ENCODE results near the gene ARHGAP8.

Gene ARHGAP8

GRCh38 chr22:44726439-44726838 lies 25.9 kb upstream of the ARHGAP8 start:
- DNase-seq (ENCODE audit: low spot score): no peak

DNA sequence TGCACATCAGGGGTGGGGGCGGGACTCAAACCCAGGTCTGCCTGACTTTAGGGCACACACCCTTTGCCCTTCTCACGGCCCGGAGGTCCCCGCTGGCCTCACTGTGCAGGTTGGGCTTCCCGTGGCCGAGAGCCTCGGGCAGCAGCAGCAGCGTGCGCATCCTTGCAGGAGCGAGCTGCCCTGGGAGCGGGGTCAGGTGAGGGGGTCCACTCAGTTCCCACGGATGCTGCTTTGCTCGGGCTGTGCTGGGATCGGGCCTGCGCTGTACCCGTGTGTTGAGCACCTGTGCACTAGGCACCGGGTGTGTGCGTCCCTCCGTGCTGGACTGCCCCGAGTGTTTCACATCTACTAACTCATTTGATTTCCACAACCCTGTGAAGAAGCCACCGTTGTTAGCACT lies 25.2 kb upstream of the ARHGAP8 start:
- DNase-seq (ENCODE audit: low spot score): no peak

GRCh38 chr22:44727709-44728108 lies 24.7 kb upstream of the ARHGAP8 start:
- DNase-seq (ENCODE audit: low spot score): no peak

GRCh38 chr22:44728761-44729324 lies 23.5 kb upstream of the ARHGAP8 start:
- DNase-seq (ENCODE audit: low spot score): no peak

- no peak for DNase-seq (ENCODE audit: low spot score)
Measured at GRCh38 chr22:44729391-44730021, 22.9 kb upstream of the ARHGAP8 start.

- DNase-seq (ENCODE audit: low spot score): no peak
Measured at GRCh38 chr22:44730022-44730393, 22.4 kb upstream of the ARHGAP8 start.

- DNase-seq (ENCODE audit: low spot score): no peak
Measured at GRCh38 chr22:44730490-44731356, 21.7 kb upstream of the ARHGAP8 start.

DNA sequence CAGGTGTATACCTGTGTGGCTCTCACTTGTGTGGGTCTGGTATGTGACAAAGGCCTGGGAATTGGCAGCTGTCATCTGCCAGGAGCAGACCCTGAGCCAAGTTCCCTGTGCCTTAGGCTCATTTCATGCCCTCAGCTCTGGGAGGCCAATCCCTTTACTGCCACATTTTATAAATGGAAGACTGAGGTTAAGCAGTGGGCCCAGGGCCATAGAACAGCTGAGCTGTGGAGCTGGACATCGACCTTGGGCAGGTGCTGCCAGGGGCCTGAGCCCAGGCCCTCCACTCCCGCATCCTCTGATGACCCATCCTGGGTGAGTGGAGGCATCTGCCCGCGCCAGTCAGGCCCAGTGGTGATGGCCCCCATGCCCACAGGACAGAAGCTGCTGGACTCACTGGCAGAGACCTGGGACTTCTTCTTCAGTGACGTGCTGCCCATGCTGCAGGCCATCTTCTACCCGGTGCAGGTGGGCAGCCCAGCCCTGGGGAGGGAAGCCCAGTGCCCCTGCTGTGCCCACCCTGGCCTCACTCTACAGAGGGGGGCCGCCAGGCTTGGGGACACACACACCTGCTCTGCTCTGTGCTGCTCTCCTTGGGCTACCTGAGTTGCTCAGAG lies 20.9 kb upstream of the ARHGAP8 start:
- DNase-seq (ENCODE audit: low spot score): no peak

GRCh38 chr22:44732017-44732561 lies 20.3 kb upstream of the ARHGAP8 start:
- DNase-seq (ENCODE audit: low spot score): no peak

GRCh38 chr22:44732661-44733060 lies 19.7 kb upstream of the ARHGAP8 start:
- DNase-seq (ENCODE audit: low spot score): no peak

GRCh38 chr22:44733426-44734106 lies 18.8 kb upstream of the ARHGAP8 start:
- DNase-seq (ENCODE audit: low spot score): no peak

- no peak for DNase-seq (ENCODE audit: low spot score)
Measured at GRCh38 chr22:44734278-44734677, 18.1 kb upstream of the ARHGAP8 start.

DNA sequence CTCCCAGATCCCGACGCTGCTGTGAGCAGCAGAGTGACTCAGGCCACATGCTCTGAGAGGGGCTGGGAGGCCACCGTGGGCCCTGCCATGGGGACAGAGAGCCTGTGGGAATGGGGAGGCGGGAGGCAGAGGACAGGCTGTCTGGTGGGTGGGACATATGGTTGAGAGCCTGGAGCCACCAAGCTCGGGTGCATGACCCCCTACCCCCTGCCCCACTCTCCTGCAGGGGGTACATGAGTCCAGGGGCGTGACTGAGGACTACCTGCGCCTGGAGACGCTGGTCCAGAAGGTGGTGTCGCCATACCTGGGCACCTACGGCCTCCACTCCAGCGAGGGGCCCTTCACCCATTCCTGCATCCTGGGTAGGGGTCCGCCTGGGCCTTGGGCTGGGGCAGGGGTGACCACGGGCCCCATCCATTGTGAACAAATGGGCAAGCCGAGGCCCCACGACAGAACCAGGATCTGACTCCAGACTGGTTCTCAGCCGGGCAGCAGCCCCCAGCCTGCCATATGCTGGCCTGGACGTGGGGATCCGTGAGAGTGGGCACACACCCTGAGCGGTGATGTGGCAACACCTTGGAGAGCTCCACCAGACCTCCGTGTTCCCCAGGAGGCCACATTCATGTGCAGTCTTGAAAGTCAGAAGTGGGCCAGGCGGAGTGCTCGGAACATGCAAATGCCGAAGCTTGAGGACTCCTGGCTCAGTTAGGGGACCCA lies 17.4 kb upstream of the ARHGAP8 start:
- no peak for DNase-seq (ENCODE audit: low spot score)

DNA sequence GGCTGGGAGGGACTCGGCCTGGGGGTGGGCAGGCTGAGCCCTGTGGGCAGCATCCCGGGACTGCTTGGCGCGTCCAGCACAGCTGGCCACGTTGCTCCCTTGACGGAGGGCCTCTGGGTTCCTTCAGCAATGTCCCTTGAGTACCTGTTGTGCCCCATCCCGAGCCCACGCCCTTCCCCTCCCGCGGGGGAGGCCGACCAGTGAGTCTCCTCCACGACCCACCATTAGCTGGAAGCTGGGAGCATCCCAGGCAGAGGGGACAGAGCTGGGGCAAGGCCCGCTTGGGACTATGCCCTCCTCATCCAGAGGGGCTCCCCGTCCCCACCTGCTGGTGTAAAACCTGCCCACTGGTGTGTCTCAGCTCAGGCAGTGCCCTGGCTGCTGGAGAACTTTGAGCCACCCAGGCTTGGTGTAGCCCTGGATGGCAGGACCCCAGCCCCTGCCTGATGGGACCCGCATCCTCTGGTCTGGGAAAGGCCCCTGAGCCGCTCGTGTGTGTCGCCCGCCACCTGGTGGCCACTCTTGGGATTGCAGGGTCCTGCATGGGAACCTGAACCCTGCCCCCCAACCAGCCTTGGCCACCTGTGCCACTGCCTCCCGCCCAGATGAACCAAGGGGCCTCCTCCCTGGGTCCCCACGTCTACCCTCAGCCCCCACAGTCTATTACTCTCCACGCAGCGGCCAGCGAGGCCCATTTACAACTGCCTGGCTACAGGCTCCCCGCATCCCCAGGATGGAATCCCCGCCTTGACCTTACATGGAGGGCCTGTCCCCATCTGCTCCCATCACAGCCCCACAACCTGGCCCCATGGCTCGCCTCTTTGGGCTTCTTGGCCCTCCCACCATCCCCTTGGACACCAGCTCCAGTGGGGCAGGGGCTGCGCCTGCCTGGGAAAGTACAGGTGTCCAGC lies 16.6 kb upstream of the ARHGAP8 start:
- peak; percentile 80 for DNase-seq (ENCODE audit: low spot score)

DNA sequence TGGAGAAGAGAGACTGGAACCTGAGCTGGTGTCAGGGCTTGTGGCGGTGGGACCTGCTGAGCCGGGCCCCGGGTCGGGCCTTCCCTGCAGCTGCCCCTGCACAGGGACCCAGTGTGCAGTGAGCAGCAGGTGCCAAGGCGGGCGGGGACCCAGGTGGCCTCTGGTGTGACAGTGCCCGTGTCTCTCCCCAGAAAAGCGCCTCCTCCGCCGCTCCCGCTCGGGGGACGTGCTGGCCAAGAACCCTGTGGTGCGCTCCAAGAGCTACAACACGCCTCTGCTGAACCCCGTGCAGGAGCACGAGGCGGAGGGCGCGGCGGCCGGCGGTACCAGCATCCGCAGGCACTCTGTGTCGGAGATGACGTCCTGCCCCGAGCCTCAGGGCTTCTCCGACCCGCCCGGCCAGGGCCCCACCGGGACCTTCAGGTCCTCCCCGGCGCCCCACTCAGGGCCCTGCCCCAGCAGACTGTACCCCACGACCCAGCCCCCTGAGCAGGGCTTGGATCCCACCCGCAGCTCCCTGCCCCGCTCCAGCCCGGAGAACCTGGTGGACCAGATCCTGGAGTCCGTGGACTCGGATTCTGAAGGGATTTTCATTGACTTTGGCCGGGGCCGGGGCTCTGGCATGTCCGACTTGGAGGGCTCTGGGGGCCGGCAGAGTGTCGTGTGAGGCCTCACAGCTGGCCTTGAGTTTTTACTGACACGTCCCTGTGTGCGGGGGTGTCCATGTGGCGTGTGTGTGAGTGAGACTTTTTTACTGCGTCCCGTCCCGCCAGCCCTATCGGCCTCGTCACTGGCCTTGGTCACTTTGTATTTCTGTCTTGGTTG lies 15.6 kb upstream of the ARHGAP8 start:
- DNase-seq (ENCODE audit: low spot score): no peak

DNA sequence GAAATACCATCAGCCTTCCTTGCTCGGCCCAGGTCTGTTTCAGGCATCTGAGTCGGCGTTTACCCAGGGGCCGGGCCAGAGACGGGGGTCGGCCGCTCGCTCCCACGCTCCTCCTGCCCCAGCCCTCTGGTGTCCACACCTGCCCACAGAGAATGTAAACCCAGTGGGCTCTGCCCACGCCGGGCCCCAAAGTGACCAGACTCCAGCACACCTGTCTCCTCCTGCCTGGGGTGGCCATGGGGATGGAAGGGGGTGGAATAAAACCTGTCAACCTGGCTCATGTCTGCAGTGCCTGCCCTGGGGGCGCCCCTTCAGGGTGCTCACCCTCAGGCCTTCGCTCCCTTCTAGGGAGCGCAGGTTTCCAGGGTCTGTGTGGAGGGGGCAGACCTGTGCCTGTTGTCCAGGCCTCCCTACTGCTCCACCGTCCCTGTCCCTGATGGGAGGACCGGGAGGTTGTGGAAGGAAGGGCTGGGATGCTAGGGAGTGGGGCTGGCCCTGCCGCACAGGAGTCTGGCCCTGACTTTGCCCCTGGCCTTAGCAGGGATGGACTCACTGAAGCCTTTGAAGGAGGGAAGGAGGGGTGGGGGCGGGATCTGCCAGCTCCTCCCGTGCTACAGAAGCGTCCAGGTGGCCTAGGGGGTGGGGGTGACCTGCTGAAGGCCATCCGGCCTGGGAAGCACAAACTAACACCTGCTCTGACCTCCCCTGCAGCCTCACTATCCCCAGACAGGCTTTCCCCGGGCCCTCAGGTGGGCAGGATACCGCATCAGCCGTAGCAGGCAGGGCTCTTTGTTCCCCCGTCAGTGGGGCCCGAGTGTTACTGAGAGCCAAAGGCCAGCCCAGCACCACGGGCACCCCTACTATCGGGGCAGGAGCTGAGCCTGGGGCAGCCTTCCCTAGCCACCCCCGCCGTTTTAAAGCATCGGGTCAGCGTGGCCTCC lies 14.7 kb upstream of the ARHGAP8 start:
- no peak for DNase-seq (ENCODE audit: low spot score)

DNA sequence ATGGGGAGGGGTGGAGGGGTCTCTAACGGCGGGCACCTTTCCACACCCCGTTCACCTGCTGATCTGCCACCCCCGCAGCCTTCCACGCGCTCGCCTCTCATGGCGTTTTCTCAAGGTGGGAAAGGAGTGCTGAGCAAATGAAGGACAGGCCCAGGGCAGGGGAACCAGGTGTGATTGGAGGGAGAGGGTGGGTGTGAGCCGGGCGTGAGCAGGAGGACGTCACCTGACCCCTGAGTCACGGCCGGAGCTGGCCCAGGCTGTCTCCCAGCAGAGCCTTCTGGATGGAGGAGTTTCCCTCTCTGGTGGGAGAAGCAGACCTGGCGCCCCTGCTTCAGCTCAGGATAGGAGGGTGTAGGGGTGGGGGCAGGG lies 14.0 kb upstream of the ARHGAP8 start:
- no peak for DNase-seq (ENCODE audit: low spot score)

DNA sequence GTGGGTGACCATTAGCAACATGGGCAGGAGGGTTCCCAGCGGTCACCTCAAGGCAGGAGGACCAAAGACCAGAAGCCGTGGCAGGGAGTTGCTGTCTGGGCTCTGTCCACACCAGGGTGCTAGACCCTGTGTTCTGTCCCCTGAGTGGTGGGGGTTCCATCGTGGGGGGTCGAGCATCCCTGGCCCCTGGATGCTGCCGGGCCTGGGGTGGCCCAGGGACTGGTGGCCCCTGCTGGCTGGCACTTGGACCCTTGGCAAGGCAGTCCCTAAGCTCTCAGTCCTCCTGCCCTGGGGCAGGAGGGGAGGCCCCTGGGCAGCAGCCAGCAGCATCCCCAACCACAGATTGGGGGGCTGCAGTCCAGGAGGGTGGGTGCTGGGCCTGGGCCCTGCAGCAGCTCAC lies 13.4 kb upstream of the ARHGAP8 start:
- DNase-seq (ENCODE audit: low spot score): no peak

Data from CD4-positive, alpha-beta T cell treated with Interleukin-2 at 100 ng/mL for 4 hours (primary cell).